ENCODE data around the gene MALRD1.

- TF ChIP-seq EZH2 (IDR thresholded peaks at IDR 0.05; ENCODE audit: borderline replicate concordance, low read length), result no peak
- no peak for TF ChIP-seq CTCF (conservative IDR thresholded peaks at IDR 0.05 in 1 of 2, IDR thresholded peaks at IDR 0.05 in 1 of 2; ENCODE audit: extremely low read depth in 1 of 2, insufficient read depth in 1 of 2, low read depth in 1 of 2, low read length in 2 of 2)
Observed at GRCh38 chr10:19689231-19689630, 640.6 kb downstream of the MALRD1 start.
